ENCODE measurements around the gene SBK2.

The SBK2 gene

GRCh38 chr19:55546011-55546410 lies 9.1 kb upstream of the SBK2 start:
- Histone ChIP-seq H3K36me3 (no peaks in the 10 kb centered on the region), H3K27me3 (peaks cover 35% of the 10 kb centered on the region), H3K4me3 (ENCODE audit: low read depth in 1 of 2, low read length in 1 of 2) (no peak overlapping the region), H3K4me1 (ENCODE audit: control insufficient read depth in 1 of 2, insufficient read depth in 1 of 2, low read depth in 1 of 2, low read length in 1 of 2) (no peaks in the 10 kb centered on the region), H3K9me3 (no peaks in the 10 kb centered on the region), H3K27ac (no peak overlapping the region)
- no peak for TF ChIP-seq CTCF (IDR thresholded peaks at IDR 0.05)

GRCh38 chr19:55545443-55545842 lies 8.5 kb upstream of the SBK2 start, which contains the start of gene SBK3:
SBK3 (minus strand) TSS chr19:55545543; CDS start chr19:55545543, 0 bp downstream.
- no peak within 1 kb of the TSS for H3K4me3 ChIP-seq (ENCODE audit: low read depth in 1 of 2, low read length in 1 of 2)
- H3K4me1 ChIP-seq (ENCODE audit: control insufficient read depth in 1 of 2, insufficient read depth in 1 of 2, low read depth in 1 of 2, low read length in 1 of 2): no peaks in the 10 kb centered on the region
- H3K27ac ChIP-seq: no peak within 1 kb of the TSS
- no peaks in the 10 kb centered on the region for H3K9me3 ChIP-seq
- peaks cover 35% of the 10 kb centered on the region for H3K27me3 ChIP-seq
- no peak for TF ChIP-seq CTCF (IDR thresholded peaks at IDR 0.05)
- no peaks in the 10 kb centered on the region for H3K36me3 ChIP-seq

GRCh38 chr19:55544776-55545439 lies 8.0 kb upstream of the SBK2 start:
- Histone ChIP-seq H3K27me3 (peaks cover 32% of the 10 kb centered on the region), H3K4me1 (ENCODE audit: control insufficient read depth in 1 of 2, insufficient read depth in 1 of 2, low read depth in 1 of 2, low read length in 1 of 2) (no peaks in the 10 kb centered on the region), H3K9me3 (no peaks in the 10 kb centered on the region), H3K36me3 (no peaks in the 10 kb centered on the region), H3K27ac (no peak overlapping the region), H3K4me3 (ENCODE audit: low read depth in 1 of 2, low read length in 1 of 2) (no peak overlapping the region)
- TF ChIP-seq CTCF (IDR thresholded peaks at IDR 0.05): no peak

GRCh38 chr19:55544014-55544413 lies 7.1 kb upstream of the SBK2 start:
- Histone ChIP-seq H3K4me3 (ENCODE audit: low read depth in 1 of 2, low read length in 1 of 2) (no peak overlapping the region), H3K4me1 (ENCODE audit: control insufficient read depth in 1 of 2, insufficient read depth in 1 of 2, low read depth in 1 of 2, low read length in 1 of 2) (no peaks in the 10 kb centered on the region), H3K27me3 (peaks cover 28% of the 10 kb centered on the region), H3K36me3 (no peaks in the 10 kb centered on the region), H3K9me3 (no peaks in the 10 kb centered on the region), H3K27ac (no peak overlapping the region)
- no peak for TF ChIP-seq CTCF (IDR thresholded peaks at IDR 0.05)

- no peak for TF ChIP-seq CTCF (IDR thresholded peaks at IDR 0.05)
- Histone ChIP-seq H3K27me3 (peaks cover 26% of the 10 kb centered on the region), H3K27ac (no peak overlapping the region), H3K4me1 (ENCODE audit: control insufficient read depth in 1 of 2, insufficient read depth in 1 of 2, low read depth in 1 of 2, low read length in 1 of 2) (no peaks in the 10 kb centered on the region), H3K9me3 (no peaks in the 10 kb centered on the region), H3K4me3 (ENCODE audit: low read depth in 1 of 2, low read length in 1 of 2) (no peak overlapping the region), H3K36me3 (no peaks in the 10 kb centered on the region)
These were observed 6.6 kb upstream of the SBK2 start for GRCh38 chr19:55543567-55543966.
